CD14-positive monocyte (primary cell): ENCODE results near the gene CHMP4A. TPM values are rescaled to one million over a fixed set of nuclear protein-coding genes. Genes with fewer than 3 reads are reported as not detected.

Experiments
- DNase-seq, 3 donors: peaks; one replicate each; pipeline ENCODE4 v3.0.0-alpha.2; 2011 to 2022
- H2AFZ ChIP-seq: 2 replicates; pipeline ENCODE4 v1.6.0; 2012; ENCODE audit warnings: mild to moderate bottlenecking, low read depth, low read length, inconsistent platforms; ENCODE audit not compliant: insufficient read depth, poor library complexity, severe bottlenecking
- H3K27ac ChIP-seq, 2 donors: 1 replicate in 1 of 2; 2 replicates in 1 of 2; pipeline ENCODE4 v1.5.1; 2012 to 2013; ENCODE audit warnings: low read length in 2 of 2, control low read depth in 1 of 2, inconsistent platforms in 1 of 2, low read depth in 1 of 2, mild to moderate bottlenecking in 1 of 2
- H3K27me3 ChIP-seq, 2 donors: one replicate each; pipeline versions ENCODE4 v1.6.0 to v1.6.1; 2011 to 2013; ENCODE audit warnings: low read length in 2 of 2; ENCODE audit not compliant: control insufficient read depth in 2 of 2, insufficient read depth in 2 of 2
- H3K36me3 ChIP-seq, 2 donors: replicated peaks in 1 of 2; 1 replicate in 1 of 2; 2 replicates in 1 of 2; pipeline versions ENCODE4 v1.5.1 to v1.6.1; 2012 to 2013; ENCODE audit warnings: low read length in 2 of 2, control low read depth in 1 of 2, inconsistent platforms in 1 of 2, mild to moderate bottlenecking in 1 of 2; ENCODE audit not compliant: insufficient read depth in 2 of 2, control insufficient read depth in 1 of 2
- H3K4me1 ChIP-seq, 2 donors: 1 replicate in 1 of 2; 2 replicates in 1 of 2; pipeline versions ENCODE4 v1.5.1 to v1.6.1; 2012 to 2013; ENCODE audit warnings: low read length in 2 of 2, control low read depth in 1 of 2, inconsistent platforms in 1 of 2, mild to moderate bottlenecking in 1 of 2, moderate library complexity in 1 of 2; ENCODE audit not compliant: insufficient read depth in 2 of 2, control insufficient read depth in 1 of 2
- H3K4me2 ChIP-seq: replicated peaks from 2 replicates; pipeline ENCODE3; 2012; ENCODE audit warnings: low read length, moderate library complexity, mild to moderate bottlenecking; ENCODE audit not compliant: poor library complexity, severe bottlenecking; ENCODE audit errors: extremely low read depth
- H3K4me3 ChIP-seq, 3 experiments: fragments of 200-600 bp in 1 of 3; sonication (generic) in 1 of 3; replicated peaks in 1 of 3; 1 replicate in 2 of 3; 2 replicates in 1 of 3; pipeline ENCODE4 v1.5.1; 2011 to 2013; ENCODE audit warnings: low read length in 3 of 3, mild to moderate bottlenecking in 3 of 3, control low read depth in 2 of 3, low read depth in 2 of 3, inconsistent platforms in 1 of 3, moderate library complexity in 1 of 3
- H3K79me2 ChIP-seq: 2 replicates; pipeline ENCODE4 v1.6.0; 2012; ENCODE audit warnings: mild to moderate bottlenecking, control low read depth, inconsistent platforms, low read length, moderate library complexity; ENCODE audit not compliant: insufficient read depth
- H3K9ac ChIP-seq: 2 replicates; pipeline ENCODE4 v1.6.0; 2017; ENCODE audit warnings: low read length, mild to moderate bottlenecking; ENCODE audit not compliant: insufficient read depth, poor library complexity, severe bottlenecking
- H3K9me3 ChIP-seq, 2 donors: replicated peaks in 1 of 2; 1 replicate in 1 of 2; 2 replicates in 1 of 2; pipeline versions ENCODE4 v1.5.1 to v1.6.1; 2012 to 2013; ENCODE audit warnings: low read length in 2 of 2, control low read depth in 1 of 2; ENCODE audit not compliant: control insufficient read depth in 1 of 2, insufficient read depth in 1 of 2
- H4K20me1 ChIP-seq: 2 replicates; pipeline ENCODE4 v1.6.0; 2012; ENCODE audit warnings: mild to moderate bottlenecking, low read length, control low read depth, moderate library complexity; ENCODE audit not compliant: insufficient read depth
- H3K27ac Mint-ChIP-seq, 7 donors: one replicate each; pipeline ENCODE4 v1.8.0; 2020; ENCODE audit warnings: mild to moderate bottlenecking in 7 of 7, mixed read lengths in 7 of 7, moderate library complexity in 6 of 7, inconsistent platforms in 2 of 7
- H3K27me3 Mint-ChIP-seq, 3 donors: one replicate each; pipeline ENCODE4 v1.8.0; 2021 to 2022; ENCODE audit warnings: low read depth in 3 of 3, mild to moderate bottlenecking in 3 of 3, mixed read lengths in 3 of 3, moderate library complexity in 3 of 3, inconsistent platforms in 1 of 3
- H3K36me3 Mint-ChIP-seq, 2 donors: one replicate each; pipeline ENCODE4 v1.8.0; 2020; ENCODE audit warnings: mixed read lengths in 2 of 2, inconsistent platforms in 1 of 2, mild to moderate bottlenecking in 1 of 2
- H3K4me1 Mint-ChIP-seq: one replicate; pipeline ENCODE4 v1.8.0; 2020; ENCODE audit warnings: mild to moderate bottlenecking, mixed read lengths
- H3K4me3 Mint-ChIP-seq, 2 donors: one replicate each; pipeline ENCODE4 v1.8.0; 2020; ENCODE audit warnings: mild to moderate bottlenecking in 2 of 2, mixed read lengths in 2 of 2, moderate library complexity in 1 of 2
- H3K9me3 Mint-ChIP-seq, 7 donors: one replicate each; pipeline ENCODE4 v1.8.0; 2020 to 2022; ENCODE audit warnings: mixed read lengths in 7 of 7, mild to moderate bottlenecking in 6 of 7, moderate library complexity in 6 of 7, inconsistent platforms in 2 of 7
- CTCF ChIP-seq: fragments of 200-600 bp; IDR thresholded peaks from one replicate; pipeline ENCODE4 v1.8.0; 2022; ENCODE audit warnings: antibody characterized with exemption, mild to moderate bottlenecking
- WGBS: methylation state at CpG from one replicate; pipeline ENCODE4 v1.1.5; 2013; ENCODE audit warnings: missing lambda C conversion rate; ENCODE audit not compliant: insufficient coverage; 5-methylcytosine and 5-hydroxymethylcytosine counted together
- intact Hi-C, 2 donors: fragments of 100-400 bp; cut with micrococcal nuclease; formaldehyde crosslinking; loops; one replicate each; pipeline versions ENCODE4 v1.15.0 to v1.15.1; 2023
- polyA plus RNA-seq, 3 donors: library from polyadenylated mRNA; depleted of rRNA in 1 of 3; unstranded in 2 of 3; stranded (reverse) in 1 of 3; fragments of 300-500 nt in 2 of 3; fragments of >200 nt in 1 of 3; fragmentation: Illumina TruSeq in 2 of 3; gene quantifications; 1 replicate in 2 of 3; 2 replicates in 1 of 3; pipeline ENCODE4 v1.2.3, GENCODE V29; 2012 to 2021

Gene CHMP4A
- polyA plus RNA-seq, 3 donors, result 99.0 to 128 (median 102) TPM

- no peaks in the 10 kb centered on the region for H3K27me3 Mint-ChIP-seq
- H3K36me3 ChIP-seq, result peaks cover 63 to 85% of the 10 kb centered on the region in 2 donors
- 100% methylated on average over 2 of the region's 2 CpGs for WGBS
- H3K27ac Mint-ChIP-seq, result no peak overlapping the region
- peaks cover 4 to 7% of the 10 kb centered on the region in 2 donors for H3K4me1 ChIP-seq
- H3K9me3 ChIP-seq, result peaks cover 0 to 2% of the 10 kb centered on the region in 2 donors
- H3K36me3 Mint-ChIP-seq, result peaks cover 73 to 78% of the 10 kb centered on the region in 2 donors
- peaks cover 0 to 8% (median 4%) of the 10 kb centered on the region in 7 donors for H3K9me3 Mint-ChIP-seq
- intact Hi-C loops, result no loop called here
- no peak overlapping the region for H3K4me2 ChIP-seq
- no peak overlapping the region for H3K9ac ChIP-seq
- H3K4me1 Mint-ChIP-seq, result peaks cover 16% of the 10 kb centered on the region
- H3K27ac ChIP-seq, result peak overlapping the region in 1 of 2 donors; percentile 31
- no peak for TF ChIP-seq CTCF
- H3K79me2 ChIP-seq, result peaks cover 26% of the 10 kb centered on the region
- no peak overlapping the region for H3K4me3 Mint-ChIP-seq
- no peaks in the 10 kb centered on the region for H3K27me3 ChIP-seq
- no peak for DNase-seq
- peaks cover 38% of the 10 kb centered on the region for H4K20me1 ChIP-seq
- H3K4me3 ChIP-seq, result no peak overlapping the region
- no peak overlapping the region for H2AFZ ChIP-seq
These were observed 5.7 kb downstream of the CHMP4A start for GRCh38 chr14:24207625-24208024.

- Histone ChIP-seq H3K27me3 (no peaks in the 10 kb centered on the region), H4K20me1 (peaks cover 38% of the 10 kb centered on the region), H3K4me2 (no peak overlapping the region), H3K27ac (peak overlapping the region in 1 of 2 donors; percentile 31), H2AFZ (no peak overlapping the region), H3K4me3 (no peak overlapping the region), H3K9me3 (peaks cover 0 to 2% of the 10 kb centered on the region in 2 donors), H3K9ac (no peak overlapping the region), H3K36me3 (peaks cover 63 to 90% of the 10 kb centered on the region in 2 donors), H3K79me2 (peaks cover 23% of the 10 kb centered on the region), H3K4me1 (peaks cover 0 to 2% of the 10 kb centered on the region in 2 donors)
- H3K4me1 Mint-ChIP-seq, result peaks cover 12% of the 10 kb centered on the region
- peaks cover 0 to 11% (median 6%) of the 10 kb centered on the region in 7 donors for H3K9me3 Mint-ChIP-seq
- peaks cover 78 to 83% of the 10 kb centered on the region in 2 donors for H3K36me3 Mint-ChIP-seq
- DNase-seq, result no peak
- H3K4me3 Mint-ChIP-seq, result no peak overlapping the region
- H3K27me3 Mint-ChIP-seq, result no peaks in the 10 kb centered on the region
- WGBS, result 98% methylated on average over 5 of the region's 5 CpGs
- no peak for TF ChIP-seq CTCF
- intact Hi-C loops, result no loop called here
- H3K27ac Mint-ChIP-seq, result peak overlapping the region in 4 of 7 donors; percentile 1 to 72 (median 36)
These were observed 6.2 kb downstream of the CHMP4A start for GRCh38 chr14:24207104-24207551.
